ENCODE measurements around the gene WDPCP.
"Not testable (repeated sequence)": the region's sequence is repeated elsewhere in the genome, so short reads cannot be mapped to it uniquely, and the experiment has no call there.

DNA sequence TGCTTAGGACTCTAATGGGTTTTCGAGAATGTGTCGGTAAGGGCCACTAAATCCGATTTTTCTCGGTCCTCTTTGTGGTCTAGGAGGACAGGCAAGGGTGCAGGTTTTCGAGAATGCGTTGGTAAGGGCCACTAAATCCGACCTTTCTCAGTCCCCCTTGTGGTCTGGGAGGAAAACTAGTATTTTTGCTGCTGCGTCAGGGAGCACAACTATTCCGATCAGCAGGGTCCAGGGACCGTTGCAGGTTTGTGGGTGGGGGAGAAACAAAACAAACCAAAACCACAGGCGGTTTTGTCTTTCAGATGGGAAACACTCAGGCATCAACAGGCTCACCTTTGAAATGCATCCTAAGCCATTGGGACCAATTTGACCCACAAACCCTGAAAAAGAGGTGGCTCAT is 264.6 kb downstream of the WDPCP start:
- TF ChIP-seq, protein P1, sequence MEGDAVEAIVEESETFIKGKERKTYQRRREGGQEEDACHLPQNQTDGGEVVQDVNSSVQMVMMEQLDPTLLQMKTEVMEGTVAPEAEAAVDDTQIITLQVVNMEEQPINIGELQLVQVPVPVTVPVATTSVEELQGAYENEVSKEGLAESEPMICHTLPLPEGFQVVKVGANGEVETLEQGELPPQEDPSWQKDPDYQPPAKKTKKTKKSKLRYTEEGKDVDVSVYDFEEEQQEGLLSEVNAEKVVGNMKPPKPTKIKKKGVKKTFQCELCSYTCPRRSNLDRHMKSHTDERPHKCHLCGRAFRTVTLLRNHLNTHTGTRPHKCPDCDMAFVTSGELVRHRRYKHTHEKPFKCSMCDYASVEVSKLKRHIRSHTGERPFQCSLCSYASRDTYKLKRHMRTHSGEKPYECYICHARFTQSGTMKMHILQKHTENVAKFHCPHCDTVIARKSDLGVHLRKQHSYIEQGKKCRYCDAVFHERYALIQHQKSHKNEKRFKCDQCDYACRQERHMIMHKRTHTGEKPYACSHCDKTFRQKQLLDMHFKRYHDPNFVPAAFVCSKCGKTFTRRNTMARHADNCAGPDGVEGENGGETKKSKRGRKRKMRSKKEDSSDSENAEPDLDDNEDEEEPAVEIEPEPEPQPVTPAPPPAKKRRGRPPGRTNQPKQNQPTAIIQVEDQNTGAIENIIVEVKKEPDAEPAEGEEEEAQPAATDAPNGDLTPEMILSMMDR (IDR thresholded peaks at IDR 0.05): not testable (repeated sequence)
- not testable (repeated sequence) for TF ChIP-seq POLR2A, POLR2AphosphoS5 (IDR thresholded peaks at IDR 0.05)

All from gastroesophageal sphincter (tissue), 3 donors.